H1 (cell line): ENCODE data around the gene H1-8. TPM values are rescaled to one million over a fixed set of nuclear protein-coding genes. Genes with fewer than 3 reads are reported as not detected.

Experiments used
- CBX8 ChIP-seq: fragments of 300-800, 300-1000 bp; sonication (generic); IDR thresholded peaks from 2 replicates; pipeline ENCODE4 v1.7.1; 2016; ENCODE audit warnings: low read depth, low read length, borderline replicate concordance
- CHD2 ChIP-seq: IDR thresholded peaks from 2 replicates; pipeline ENCODE4 v1.6.1; 2012; ENCODE audit warnings: low read length, improper control_type of control experiment
- CHD7 ChIP-seq: fragments of 300-600 bp; sonication (generic); IDR thresholded peaks from 2 replicates; pipeline ENCODE4 v1.7.1; 2012; ENCODE audit warnings: low read length, moderate library complexity, mild to moderate bottlenecking, inconsistent platforms; ENCODE audit not compliant: insufficient replicate concordance
- FOSL1 ChIP-seq: IDR thresholded peaks from 2 replicates; pipeline ENCODE4 v1.6.1; 2011; ENCODE audit warnings: mild to moderate bottlenecking, low read depth, low read length, moderate library complexity; ENCODE audit not compliant: insufficient read depth
- NANOG ChIP-seq: IDR thresholded peaks from 2 replicates; pipeline ENCODE4 v1.6.1; 2011; ENCODE audit warnings: low read length, low read depth, mild to moderate bottlenecking, inconsistent platforms; ENCODE audit not compliant: insufficient read depth, poor library complexity, severe bottlenecking
- POLR2AphosphoS5 ChIP-seq: IDR thresholded peaks from 2 replicates; pipeline ENCODE4 v1.6.1; 2011; ENCODE audit warnings: low read depth, low read length
- TBP ChIP-seq: IDR thresholded peaks from 2 replicates; pipeline ENCODE4 v1.6.1; 2011; ENCODE audit warnings: low read depth, low read length, improper control_type of control experiment
- polyA plus RNA-seq, 7 experiments: library from polyadenylated mRNA; depleted of rRNA in 3 of 7; stranded (reverse) in 5 of 7; unstranded in 2 of 7; fragments of >200 nt in 5 of 7; fragments of 200-250 nt in 2 of 7; gene quantifications; 1 replicate in 5 of 7; 2 replicates in 1 of 7; 4 replicates in 1 of 7; pipeline versions ENCODE4 v1.2.1 to v1.2.3, GENCODE V29; 2011 to 2013; ENCODE audit warnings: missing spikeins in 2 of 7, mixed read lengths in 2 of 7
- total RNA-seq: library from RNA; stranded (reverse); fragmentation: NEBNext Ultra II Directional; extraction: Animal tissue kit (Norgen Biotek cat#: 25700); gene quantifications from 2 replicates; pipeline ENCODE4 v1.2.1, GENCODE V29; 2021

The H1-8 gene
- total and polyA plus RNA-seq, 2 of the 8 experiments (the other 6 are each of a cell fraction or from before 2014, with no cell fraction given): not detected

GRCh38 chr3:129528589-129529100 lies 14.3 kb upstream of the H1-8 start, which contains the start of gene RHO (continued):
- TF ChIP-seq CBX8 (no peak), CHD2 (no peak), FOSL1 (no peak), CHD7 (no peak), TBP (no peak), POLR2AphosphoS5 (no peak), NANOG (no peak)
